C4-2B (cell line): Measurements from ENCODE around the gene IFT122.

ENCODE experiments used
- H3K27ac ChIP-seq: fragments of 450-650 bp; 2 replicates; pipeline ENCODE4 v1.5.1; 2017
- ZFX ChIP-seq: fragments of 450-650 bp; IDR thresholded peaks from 2 replicates; pipeline ENCODE4 v1.6.1; 2017
- TF ChIP-seq, protein P1 (sequence below): fragments of 450-650 bp; conservative IDR thresholded peaks from 2 replicates; pipeline ENCODE4 v1.5.1; 2017; ENCODE audit warnings: mild to moderate bottlenecking

IFT122 gene

DNA sequence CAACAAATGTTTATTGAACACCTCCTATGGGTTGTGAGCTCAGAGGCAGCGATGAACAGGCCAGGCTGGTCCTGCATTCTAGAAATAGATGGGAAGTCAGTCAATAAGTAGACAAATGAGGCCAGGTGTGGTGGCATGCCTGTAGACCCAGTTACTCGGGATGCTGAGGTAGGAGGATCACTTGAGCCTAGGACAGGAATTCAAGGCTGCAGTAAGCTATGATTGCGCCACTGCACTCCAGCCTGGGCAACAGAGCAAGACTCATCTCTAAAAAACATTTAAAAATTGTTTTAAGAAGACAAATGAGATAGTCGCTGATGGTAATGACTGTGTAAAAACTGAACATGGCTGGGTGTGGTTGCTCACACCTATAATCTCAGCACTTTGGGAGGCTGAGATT is 84.1 kb downstream of the IFT122 start:
- TF ChIP-seq, protein P1, sequence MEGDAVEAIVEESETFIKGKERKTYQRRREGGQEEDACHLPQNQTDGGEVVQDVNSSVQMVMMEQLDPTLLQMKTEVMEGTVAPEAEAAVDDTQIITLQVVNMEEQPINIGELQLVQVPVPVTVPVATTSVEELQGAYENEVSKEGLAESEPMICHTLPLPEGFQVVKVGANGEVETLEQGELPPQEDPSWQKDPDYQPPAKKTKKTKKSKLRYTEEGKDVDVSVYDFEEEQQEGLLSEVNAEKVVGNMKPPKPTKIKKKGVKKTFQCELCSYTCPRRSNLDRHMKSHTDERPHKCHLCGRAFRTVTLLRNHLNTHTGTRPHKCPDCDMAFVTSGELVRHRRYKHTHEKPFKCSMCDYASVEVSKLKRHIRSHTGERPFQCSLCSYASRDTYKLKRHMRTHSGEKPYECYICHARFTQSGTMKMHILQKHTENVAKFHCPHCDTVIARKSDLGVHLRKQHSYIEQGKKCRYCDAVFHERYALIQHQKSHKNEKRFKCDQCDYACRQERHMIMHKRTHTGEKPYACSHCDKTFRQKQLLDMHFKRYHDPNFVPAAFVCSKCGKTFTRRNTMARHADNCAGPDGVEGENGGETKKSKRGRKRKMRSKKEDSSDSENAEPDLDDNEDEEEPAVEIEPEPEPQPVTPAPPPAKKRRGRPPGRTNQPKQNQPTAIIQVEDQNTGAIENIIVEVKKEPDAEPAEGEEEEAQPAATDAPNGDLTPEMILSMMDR = no peak
- no peak for TF ChIP-seq ZFX
- no peak overlapping the region for H3K27ac ChIP-seq

DNA sequence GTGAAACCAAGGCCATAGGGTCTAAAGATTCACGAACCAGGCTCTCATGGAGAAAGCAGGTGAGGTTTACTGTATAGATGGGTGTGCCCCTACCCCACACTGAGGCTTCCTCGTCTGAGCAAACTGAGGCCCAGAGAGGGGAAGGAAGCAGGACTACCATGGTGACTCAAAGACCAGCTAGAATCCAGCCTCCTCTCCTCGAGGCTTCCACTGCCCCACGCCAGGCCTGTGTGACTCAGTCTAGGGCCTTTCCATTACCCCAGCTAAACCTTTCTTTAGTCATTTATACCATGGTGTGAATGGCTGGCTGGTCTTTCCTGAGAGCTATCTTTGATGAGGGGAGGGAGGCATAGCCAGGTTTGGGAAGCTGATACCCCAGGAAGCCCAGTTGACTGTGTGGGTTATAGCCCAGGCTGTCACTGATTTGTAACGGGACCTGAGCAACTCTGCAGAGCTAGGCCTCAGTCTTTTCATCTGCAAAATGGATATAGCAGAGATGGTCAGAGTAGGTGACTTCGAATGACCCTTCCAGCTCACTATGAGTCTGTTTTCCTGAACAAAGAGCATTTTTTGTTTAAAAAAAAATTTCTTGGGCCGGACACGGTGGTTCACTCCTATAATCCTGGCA is 85.4 kb downstream of the IFT122 start:
- H3K27ac ChIP-seq = no peak overlapping the region
- TF ChIP-seq, protein P1 = no peak
- no peak for TF ChIP-seq ZFX

DNA sequence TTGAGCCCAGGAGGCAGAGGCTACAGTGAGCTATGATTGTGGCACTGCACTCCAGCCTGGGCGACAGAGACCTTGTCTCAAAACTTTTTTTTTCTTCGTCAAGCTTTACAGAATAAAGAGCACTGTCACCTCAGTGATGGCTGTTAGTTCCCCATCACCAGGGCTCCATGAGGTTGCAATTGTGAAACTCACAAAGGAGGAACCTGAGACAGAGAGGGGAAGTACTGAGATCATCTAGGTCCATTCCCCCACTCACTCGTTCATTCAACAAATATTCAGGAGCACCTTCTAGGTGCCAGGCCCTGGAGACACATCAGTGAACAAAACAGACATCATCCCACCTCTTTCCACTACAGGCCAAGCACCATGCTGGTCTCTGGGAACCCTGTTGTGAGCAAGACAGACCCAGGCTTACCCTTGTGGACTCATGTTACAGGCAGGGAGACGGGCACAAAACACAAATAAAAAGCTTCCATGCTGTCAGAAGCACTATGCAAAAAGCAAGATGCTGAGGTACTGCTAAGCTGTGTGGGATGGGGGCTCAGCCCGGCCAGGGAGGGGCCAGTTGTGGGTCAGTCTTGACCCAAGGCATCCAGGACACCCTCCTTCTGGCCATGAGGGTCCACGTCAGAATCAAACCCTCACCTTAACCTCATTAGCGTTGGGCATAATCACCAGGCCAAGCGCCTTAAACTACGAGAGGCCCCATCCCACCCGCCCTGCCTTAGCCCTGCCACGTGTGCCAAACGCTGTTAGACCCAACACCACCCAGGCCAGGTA is 86.3 kb downstream of the IFT122 start:
- TF ChIP-seq ZFX = no peak

DNA sequence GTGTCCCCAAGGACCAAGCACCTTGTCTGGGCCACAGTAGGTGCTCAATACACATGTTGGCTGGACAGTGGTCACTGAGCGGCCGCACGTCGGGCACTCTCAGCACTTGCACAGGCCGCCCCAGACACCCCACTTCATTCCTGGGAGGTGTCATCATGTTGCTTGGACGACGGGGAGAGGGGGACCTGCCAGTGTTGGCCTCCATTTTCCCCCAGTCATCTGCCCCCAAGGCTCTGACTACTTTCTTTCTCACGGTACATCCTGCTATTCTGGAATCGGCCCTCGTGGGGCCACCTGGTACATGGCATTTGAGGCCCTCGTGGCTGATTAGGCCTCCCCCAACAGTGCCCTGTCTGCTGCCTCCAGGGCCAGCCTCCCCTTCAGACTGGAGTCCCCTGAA is 87.2 kb downstream of the IFT122 start:
- no peak for TF ChIP-seq ZFX
- TF ChIP-seq, protein P1 = no peak
- no peak overlapping the region for H3K27ac ChIP-seq

More for the DNA sequence above, 86.3 kb downstream of the IFT122 start:
- no peak overlapping the region for H3K27ac ChIP-seq

DNA sequence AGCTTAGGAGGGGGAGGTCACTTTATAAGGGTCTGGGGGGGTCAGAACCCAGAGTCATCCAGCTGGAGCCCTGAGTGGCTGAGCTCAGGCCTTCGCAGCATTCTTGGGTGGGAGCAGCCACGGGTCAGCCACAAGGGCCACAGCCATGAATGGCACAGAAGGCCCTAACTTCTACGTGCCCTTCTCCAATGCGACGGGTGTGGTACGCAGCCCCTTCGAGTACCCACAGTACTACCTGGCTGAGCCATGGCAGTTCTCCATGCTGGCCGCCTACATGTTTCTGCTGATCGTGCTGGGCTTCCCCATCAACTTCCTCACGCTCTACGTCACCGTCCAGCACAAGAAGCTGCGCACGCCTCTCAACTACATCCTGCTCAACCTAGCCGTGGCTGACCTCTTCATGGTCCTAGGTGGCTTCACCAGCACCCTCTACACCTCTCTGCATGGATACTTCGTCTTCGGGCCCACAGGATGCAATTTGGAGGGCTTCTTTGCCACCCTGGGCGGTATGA is 88.6 kb downstream of the IFT122 start, which contains the start of gene RHO:
RHO (plus strand) TSS at position 51 of the 512 bp plus-strand sequence; CDS start at position 146, 95 bp downstream.
- H3K27ac ChIP-seq = no peak within 1 kb of the TSS
- TF ChIP-seq, protein P1 = no peak
- TF ChIP-seq ZFX = no peak

DNA sequence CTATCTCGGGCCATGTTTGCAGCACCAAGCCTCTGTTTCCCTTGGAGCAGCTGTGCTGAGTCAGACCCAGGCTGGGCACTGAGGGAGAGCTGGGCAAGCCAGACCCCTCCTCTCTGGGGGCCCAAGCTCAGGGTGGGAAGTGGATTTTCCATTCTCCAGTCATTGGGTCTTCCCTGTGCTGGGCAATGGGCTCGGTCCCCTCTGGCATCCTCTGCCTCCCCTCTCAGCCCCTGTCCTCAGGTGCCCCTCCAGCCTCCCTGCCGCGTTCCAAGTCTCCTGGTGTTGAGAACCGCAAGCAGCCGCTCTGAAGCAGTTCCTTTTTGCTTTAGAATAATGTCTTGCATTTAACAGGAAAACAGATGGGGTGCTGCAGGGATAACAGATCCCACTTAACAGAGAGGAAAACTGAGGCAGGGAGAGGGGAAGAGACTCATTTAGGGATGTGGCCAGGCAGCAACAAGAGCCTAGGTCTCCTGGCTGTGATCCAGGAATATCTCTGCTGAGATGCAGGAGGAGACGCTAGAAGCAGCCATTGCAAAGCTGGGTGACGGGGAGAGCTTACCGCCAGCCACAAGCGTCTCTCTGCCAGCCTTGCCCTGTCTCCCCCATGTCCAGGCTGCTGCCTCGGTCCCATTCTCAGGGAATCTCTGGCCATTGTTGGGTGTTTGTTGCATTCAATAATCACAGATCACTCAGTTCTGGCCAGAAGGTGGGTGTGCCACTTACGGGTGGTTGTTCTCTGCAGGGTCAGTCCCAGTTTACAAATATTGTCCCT is 89.6 kb downstream of the IFT122 start:
- TF ChIP-seq, protein P1 = no peak
- TF ChIP-seq ZFX = no peak
- no peak overlapping the region for H3K27ac ChIP-seq

DNA sequence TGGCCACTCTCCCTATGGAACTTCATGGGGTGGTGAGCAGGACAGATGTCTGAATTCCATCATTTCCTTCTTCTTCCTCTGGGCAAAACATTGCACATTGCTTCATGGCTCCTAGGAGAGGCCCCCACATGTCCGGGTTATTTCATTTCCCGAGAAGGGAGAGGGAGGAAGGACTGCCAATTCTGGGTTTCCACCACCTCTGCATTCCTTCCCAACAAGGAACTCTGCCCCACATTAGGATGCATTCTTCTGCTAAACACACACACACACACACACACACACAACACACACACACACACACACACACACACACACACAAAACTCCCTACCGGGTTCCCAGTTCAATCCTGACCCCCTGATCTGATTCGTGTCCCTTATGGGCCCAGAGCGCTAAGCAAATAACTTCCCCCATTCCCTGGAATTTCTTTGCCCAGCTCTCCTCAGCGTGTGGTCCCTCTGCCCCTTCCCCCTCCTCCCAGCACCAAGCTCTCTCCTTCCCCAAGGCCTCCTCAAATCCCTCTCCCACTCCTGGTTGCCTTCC is 90.3 kb downstream of the IFT122 start:
- TF ChIP-seq ZFX = no peak
- TF ChIP-seq, protein P1 = no peak
- H3K27ac ChIP-seq = no peak overlapping the region
